ENCODE data around the gene MYL7. TPM values are rescaled to one million over a fixed set of nuclear protein-coding genes. Genes with fewer than 3 reads are reported as not detected.

Gene MYL7
- total RNA-seq, 1 experiment from 2014 or later = not detected

DNA sequence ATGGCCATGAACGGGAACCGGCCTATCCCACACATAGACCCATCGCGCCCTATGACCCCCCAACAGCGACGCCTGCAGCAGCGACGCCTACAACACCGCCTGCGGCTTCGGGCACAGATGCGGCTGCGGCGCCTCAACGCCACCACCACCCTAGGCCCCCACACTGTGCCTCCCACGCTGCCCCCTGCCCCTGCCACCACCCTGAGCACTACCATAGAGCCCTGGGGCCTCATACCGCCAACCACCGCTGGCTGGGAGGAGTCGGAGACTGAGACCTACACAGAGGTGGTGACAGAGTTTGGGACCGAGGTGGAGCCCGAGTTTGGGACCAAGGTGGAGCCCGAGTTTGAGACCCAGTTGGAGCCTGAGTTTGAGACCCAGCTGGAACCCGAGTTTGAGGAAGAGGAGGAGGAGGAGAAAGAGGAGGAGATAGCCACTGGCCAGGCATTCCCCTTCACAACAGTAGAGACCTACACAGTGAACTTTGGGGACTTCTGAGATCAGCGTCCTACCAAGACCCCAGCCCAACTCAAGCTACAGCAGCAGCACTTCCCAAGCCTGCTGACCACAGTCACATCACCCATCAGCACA lies 27.3 kb downstream of the MYL7 start:
- Histone ChIP-seq H4K20me1 (ENCODE audit: insufficient read depth) (no peaks in the 10 kb centered on the region), H3K79me2 (ENCODE audit: insufficient read depth, low read length) (peaks cover 4% of the 10 kb centered on the region; the same call in 1 of the 2 replicates), H3K36me3 (ENCODE audit: control insufficient read depth in 1 of 2, insufficient read depth in 2 of 2, low read length in 2 of 2) (peaks cover 14 to 22% of the 10 kb centered on the region in 2 experiments; a peak in 3 of 4 replicates), H3K4me3 (replicated peaks in 1 of 2; ENCODE audit: low read depth in 1 of 2, low read length in 2 of 2) (no peak overlapping the region), H3K9me2 (ENCODE audit: insufficient read depth) (no peaks in the 10 kb centered on the region), H3K4me1 (ENCODE audit: control insufficient read depth in 1 of 2, insufficient read depth in 2 of 2, low read length in 2 of 2) (no peaks in the 10 kb centered on the region), H3K27ac (ENCODE audit: low read depth, low read length) (no peak overlapping the region), H3K9me3 (ENCODE audit: control insufficient read depth in 1 of 2, insufficient read depth in 1 of 2, low read depth in 1 of 2, low read length in 2 of 2) (no peaks in the 10 kb centered on the region), H3K27me3 (ENCODE audit: insufficient read depth, low read length) (no peaks in the 10 kb centered on the region), H3K9ac (ENCODE audit: low read length) (no peak overlapping the region), H2AFZ (ENCODE audit: low read depth, low read length, poor library complexity, severe bottlenecking) (no peak overlapping the region), H3K4me2 (ENCODE audit: low read length) (no peak overlapping the region)
- 0 out of 2 replicates have a peak, but pooled peaks have one; percentile 9 for ATAC-seq
- CTCF ChIA-PET = no interaction called here
- TF ChIP-seq ZNF274 (IDR thresholded peaks at IDR 0.05; ENCODE audit: low read depth, low read length) (no peak), ELF1 (IDR thresholded peaks at IDR 0.05; ENCODE audit: borderline replicate concordance, low read depth) (no peak), POLR2A (IDR thresholded peaks at IDR 0.05; ENCODE audit: borderline replicate concordance, extremely low read depth, insufficient read depth, insufficient read length) (no peak), CBX3 (IDR thresholded peaks at IDR 0.05; ENCODE audit: low read depth) (no peak), RAD21 (IDR thresholded peaks at IDR 0.05; ENCODE audit: low read depth) (no peak), SIN3A (IDR thresholded peaks at IDR 0.05; ENCODE audit: low read depth) (no peak), TCF7L2 (IDR thresholded peaks at IDR 0.05; ENCODE audit: borderline replicate concordance, extremely low read depth, insufficient read depth, insufficient read length) (no peak), YY1 (IDR thresholded peaks at IDR 0.05; ENCODE audit: extremely low read depth, insufficient replicate concordance, low read depth, low read length) (no peak), SP1 (IDR thresholded peaks at IDR 0.05; ENCODE audit: low read depth) (no peak), SRF (IDR thresholded peaks at IDR 0.05; ENCODE audit: low read depth) (no peak), EZH2phosphoT487 (IDR thresholded peaks at IDR 0.05; ENCODE audit: borderline replicate concordance) (no peak), JUND (IDR thresholded peaks at IDR 0.05) (no peak), ZFX (IDR thresholded peaks at IDR 0.05) (no peak), ATF3 (IDR thresholded peaks at IDR 0.05) (no peak)
- TF ChIP-seq, protein P1, sequence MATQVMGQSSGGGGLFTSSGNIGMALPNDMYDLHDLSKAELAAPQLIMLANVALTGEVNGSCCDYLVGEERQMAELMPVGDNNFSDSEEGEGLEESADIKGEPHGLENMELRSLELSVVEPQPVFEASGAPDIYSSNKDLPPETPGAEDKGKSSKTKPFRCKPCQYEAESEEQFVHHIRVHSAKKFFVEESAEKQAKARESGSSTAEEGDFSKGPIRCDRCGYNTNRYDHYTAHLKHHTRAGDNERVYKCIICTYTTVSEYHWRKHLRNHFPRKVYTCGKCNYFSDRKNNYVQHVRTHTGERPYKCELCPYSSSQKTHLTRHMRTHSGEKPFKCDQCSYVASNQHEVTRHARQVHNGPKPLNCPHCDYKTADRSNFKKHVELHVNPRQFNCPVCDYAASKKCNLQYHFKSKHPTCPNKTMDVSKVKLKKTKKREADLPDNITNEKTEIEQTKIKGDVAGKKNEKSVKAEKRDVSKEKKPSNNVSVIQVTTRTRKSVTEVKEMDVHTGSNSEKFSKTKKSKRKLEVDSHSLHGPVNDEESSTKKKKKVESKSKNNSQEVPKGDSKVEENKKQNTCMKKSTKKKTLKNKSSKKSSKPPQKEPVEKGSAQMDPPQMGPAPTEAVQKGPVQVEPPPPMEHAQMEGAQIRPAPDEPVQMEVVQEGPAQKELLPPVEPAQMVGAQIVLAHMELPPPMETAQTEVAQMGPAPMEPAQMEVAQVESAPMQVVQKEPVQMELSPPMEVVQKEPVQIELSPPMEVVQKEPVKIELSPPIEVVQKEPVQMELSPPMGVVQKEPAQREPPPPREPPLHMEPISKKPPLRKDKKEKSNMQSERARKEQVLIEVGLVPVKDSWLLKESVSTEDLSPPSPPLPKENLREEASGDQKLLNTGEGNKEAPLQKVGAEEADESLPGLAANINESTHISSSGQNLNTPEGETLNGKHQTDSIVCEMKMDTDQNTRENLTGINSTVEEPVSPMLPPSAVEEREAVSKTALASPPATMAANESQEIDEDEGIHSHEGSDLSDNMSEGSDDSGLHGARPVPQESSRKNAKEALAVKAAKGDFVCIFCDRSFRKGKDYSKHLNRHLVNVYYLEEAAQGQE (IDR thresholded peaks at IDR 0.05; ENCODE audit: low read depth) = no peak
- DNase-seq (ENCODE audit: low read depth, low spot score) = no peak
- RAD21 ChIA-PET (ENCODE audit: low non-redundant PET in 1 of 2, low total read pairs in 2 of 2, uncharacterized antibody in 2 of 2, unreplicated experiment in 2 of 2) = no interaction called here
- intact Hi-C loops (cut with micrococcal nuclease) = no loop called here
- BruUV-seq (replicated peaks) = no TSS peak
- POLR2A ChIA-PET = no interaction called here

Measured in HCT116 (cell line).